ENCODE results near the gene STEAP3. TPM values are rescaled to one million over a fixed set of nuclear protein-coding genes. Genes with fewer than 3 reads are reported as not detected.

STEAP3 gene
- total RNA-seq, 1 experiment from 2014 or later, result 27.3 TPM

- H3K4me2 ChIP-seq (ENCODE audit: low read length), result 0 out of 2 replicates have a peak overlapping the region, but pooled peaks have one; percentile 2
- H3K9ac ChIP-seq (ENCODE audit: low read length), result no peak overlapping the region
- H3K9me3 ChIP-seq (ENCODE audit: low read length), result no peaks in the 10 kb centered on the region
- intact Hi-C loops (cut with micrococcal nuclease), result no loop called here
- H3K4me1 ChIP-seq (ENCODE audit: insufficient read depth, low read length), result 0 out of 2 replicates have a peak, but pooled peaks cover 7% of the 10 kb centered on the region
- H3K27me3 ChIP-seq (ENCODE audit: low read length), result no peaks in the 10 kb centered on the region
- no peaks in the 10 kb centered on the region for H3K36me3 ChIP-seq (ENCODE audit: low read depth, low read length)
- no peaks in the 10 kb centered on the region for H4K20me1 ChIP-seq (ENCODE audit: low read length)
- TF ChIP-seq CTCF (conservative IDR thresholded peaks at IDR 0.05; ENCODE audit: low read depth, low read length), result no peak
- TF ChIP-seq EZH2 (IDR thresholded peaks at IDR 0.05; ENCODE audit: low read length, unreplicated experiment), result no peak
- no peak for TF ChIP-seq EZH2phosphoT487 (IDR thresholded peaks at IDR 0.05; ENCODE audit: borderline replicate concordance, low read length)
- CTCF ChIA-PET, result no interaction called here
- H3K79me2 ChIP-seq (ENCODE audit: low read length), result no peaks in the 10 kb centered on the region
- POLR2A ChIA-PET (ENCODE audit: unreplicated experiment), result no interaction called here
- DNase-seq (no peak), ATAC-seq (no peak)
- no peaks in the 10 kb centered on the region for H3F3A ChIP-seq (ENCODE audit: low read length, unreplicated experiment)
- no peaks in the 10 kb centered on the region for H3K9me2 ChIP-seq (replicated peaks; ENCODE audit: low read length)
- BruUV-seq (replicated peaks), result no TSS peak
- H3K27ac ChIP-seq (ENCODE audit: low read length), result no peak overlapping the region
- H2AFZ ChIP-seq (ENCODE audit: low read length), result peak overlapping the region; percentile 43; the same call in 1 of the 2 replicates
- no peak overlapping the region for H3K4me3 ChIP-seq (ENCODE audit: low read length)
Measured at GRCh38 chr2:119305497-119306195, 82.0 kb downstream of the STEAP3 start.

GRCh38 chr2:119306196-119306590, 82.6 kb downstream of the STEAP3 start:
- H3K79me2 ChIP-seq (ENCODE audit: low read length), result no peaks in the 10 kb centered on the region

More at GRCh38 chr2:119306196-119306590, 82.6 kb downstream of the STEAP3 start:
- Histone ChIP-seq H3F3A (ENCODE audit: low read length, unreplicated experiment) (no peaks in the 10 kb centered on the region), H2AFZ (ENCODE audit: low read length) (peak overlapping the region; percentile 43; the same call in 1 of the 2 replicates), H3K27me3 (ENCODE audit: low read length) (no peaks in the 10 kb centered on the region), H3K4me2 (ENCODE audit: low read length) (0 out of 2 replicates have a peak overlapping the region, but pooled peaks have one; percentile 2), H3K27ac (ENCODE audit: low read length) (no peak overlapping the region), H3K36me3 (ENCODE audit: low read depth, low read length) (no peaks in the 10 kb centered on the region), H3K9me2 (replicated peaks; ENCODE audit: low read length) (no peaks in the 10 kb centered on the region), H4K20me1 (ENCODE audit: low read length) (no peaks in the 10 kb centered on the region), H3K4me3 (ENCODE audit: low read length) (no peak overlapping the region), H3K4me1 (ENCODE audit: insufficient read depth, low read length) (0 out of 2 replicates have a peak, but pooled peaks cover 7% of the 10 kb centered on the region), H3K9ac (ENCODE audit: low read length) (no peak overlapping the region), H3K9me3 (ENCODE audit: low read length) (no peaks in the 10 kb centered on the region)
- no peak for TF ChIP-seq EZH2 (IDR thresholded peaks at IDR 0.05; ENCODE audit: low read length, unreplicated experiment)
- no peak for TF ChIP-seq EZH2phosphoT487 (IDR thresholded peaks at IDR 0.05; ENCODE audit: borderline replicate concordance, low read length)
- no peak for TF ChIP-seq CTCF (conservative IDR thresholded peaks at IDR 0.05; ENCODE audit: low read depth, low read length)
- DNase-seq (no peak), ATAC-seq (no peak)
- CTCF ChIA-PET, result no interaction called here
- BruUV-seq (replicated peaks), result no TSS peak
- intact Hi-C loops (cut with micrococcal nuclease), result no loop called here
- POLR2A ChIA-PET (ENCODE audit: unreplicated experiment), result no interaction called here

Data from PC-3 (cell line).